Fibroblast of lung (primary cell): Measurements from ENCODE around the gene XKR7. TPM values are rescaled to one million over a fixed set of nuclear protein-coding genes. Genes with fewer than 3 reads are reported as not detected.

Experiments
- DNase-seq, 2 donors: peaks; one replicate each; pipeline versions ENCODE4 v3.0.0 to v3.0.0-alpha.2; 2010; ENCODE audit warnings: low read depth in 2 of 2
- H2AFZ ChIP-seq: 2 replicates; pipeline ENCODE4 v1.5.1; 2012; ENCODE audit warnings: low read length, control low read depth, inconsistent platforms
- H3K27ac ChIP-seq: 2 replicates; pipeline ENCODE4 v1.5.1; 2011; ENCODE audit warnings: low read length, control low read depth; ENCODE audit not compliant: insufficient read depth
- H3K27me3 ChIP-seq: 2 replicates; pipeline ENCODE4 v1.5.1; 2011; ENCODE audit warnings: mild to moderate bottlenecking, low read length; ENCODE audit not compliant: control insufficient read depth, insufficient read depth
- H3K36me3 ChIP-seq: 2 replicates; pipeline ENCODE4 v1.5.1; 2011; ENCODE audit warnings: low read length; ENCODE audit not compliant: control insufficient read depth, insufficient read depth
- H3K4me1 ChIP-seq: 2 replicates; pipeline ENCODE4 v1.5.1; 2011; ENCODE audit warnings: low read length; ENCODE audit not compliant: control insufficient read depth, insufficient read depth; ENCODE audit errors: extremely low read depth
- H3K4me2 ChIP-seq: 2 replicates; pipeline ENCODE4 v1.5.1; 2011; ENCODE audit warnings: low read length, control low read depth; ENCODE audit not compliant: insufficient read depth; ENCODE audit errors: extremely low read depth
- H3K4me3 ChIP-seq, 4 experiments: fragments of 200-600 bp in 1 of 4; sonication (generic) in 1 of 4; replicated peaks in 1 of 4; 2 replicates each; pipeline ENCODE4 v1.5.1; 2011 to 2016; ENCODE audit warnings: low read length in 4 of 4, low read depth in 3 of 4, mild to moderate bottlenecking in 3 of 4, control low read depth in 2 of 4, inconsistent platforms in 1 of 4, mixed read lengths in 1 of 4; ENCODE audit not compliant: insufficient read depth in 1 of 4; ENCODE audit errors: control extremely low read depth in 1 of 4
- H3K79me2 ChIP-seq: 2 replicates; pipeline ENCODE4 v1.5.1; 2012; ENCODE audit warnings: mild to moderate bottlenecking, low read length, inconsistent platforms; ENCODE audit not compliant: control insufficient read depth, insufficient read depth
- H3K9ac ChIP-seq: 2 replicates; pipeline ENCODE4 v1.5.1; 2011; ENCODE audit warnings: mild to moderate bottlenecking, low read length, control low read depth; ENCODE audit not compliant: insufficient read depth
- H3K9me3 ChIP-seq: 2 replicates; pipeline ENCODE4 v1.5.1; 2012; ENCODE audit warnings: low read depth, low read length; ENCODE audit not compliant: control insufficient read depth, insufficient read depth
- H4K20me1 ChIP-seq: 2 replicates; pipeline ENCODE4 v1.5.1; 2011; ENCODE audit warnings: low read length; ENCODE audit not compliant: control insufficient read depth, insufficient read depth; ENCODE audit errors: extremely low read depth
- CTCF ChIP-seq, 2 donors: IDR thresholded peaks in 1 of 2; conservative IDR thresholded peaks in 1 of 2; 1 replicate in 1 of 2; 2 replicates in 1 of 2; pipeline ENCODE4 v1.5.1; 2011 to 2012; ENCODE audit warnings: low read length in 2 of 2, control low read depth in 1 of 2, inconsistent platforms in 1 of 2, low read depth in 1 of 2, mild to moderate bottlenecking in 1 of 2
- EZH2 ChIP-seq: IDR thresholded peaks from 2 replicates; pipeline ENCODE4 v1.5.1; 2012; ENCODE audit warnings: low read length, control low read depth, mild to moderate bottlenecking; ENCODE audit errors: missing control alignments
- polyA plus RNA-seq, 2 donors: library from polyadenylated mRNA; depleted of rRNA in 1 of 2; stranded (reverse) in 1 of 2; unstranded in 1 of 2; fragments of >200 nt; gene quantifications; 2 replicates each; pipeline ENCODE4 v1.2.1, GENCODE V29; 2011 to 2012; ENCODE audit warnings: missing spikeins in 1 of 2
- total RNA-seq: library from RNA; depleted of rRNA; stranded (reverse); fragments of >200 nt; gene quantifications from 2 replicates; pipeline ENCODE4 v1.2.1, GENCODE V29; 2014

The XKR7 gene
- total and polyA plus RNA-seq, 2 donors (not counting 1 experiment from before 2014, with no cell fraction given) = not detected

DNA sequence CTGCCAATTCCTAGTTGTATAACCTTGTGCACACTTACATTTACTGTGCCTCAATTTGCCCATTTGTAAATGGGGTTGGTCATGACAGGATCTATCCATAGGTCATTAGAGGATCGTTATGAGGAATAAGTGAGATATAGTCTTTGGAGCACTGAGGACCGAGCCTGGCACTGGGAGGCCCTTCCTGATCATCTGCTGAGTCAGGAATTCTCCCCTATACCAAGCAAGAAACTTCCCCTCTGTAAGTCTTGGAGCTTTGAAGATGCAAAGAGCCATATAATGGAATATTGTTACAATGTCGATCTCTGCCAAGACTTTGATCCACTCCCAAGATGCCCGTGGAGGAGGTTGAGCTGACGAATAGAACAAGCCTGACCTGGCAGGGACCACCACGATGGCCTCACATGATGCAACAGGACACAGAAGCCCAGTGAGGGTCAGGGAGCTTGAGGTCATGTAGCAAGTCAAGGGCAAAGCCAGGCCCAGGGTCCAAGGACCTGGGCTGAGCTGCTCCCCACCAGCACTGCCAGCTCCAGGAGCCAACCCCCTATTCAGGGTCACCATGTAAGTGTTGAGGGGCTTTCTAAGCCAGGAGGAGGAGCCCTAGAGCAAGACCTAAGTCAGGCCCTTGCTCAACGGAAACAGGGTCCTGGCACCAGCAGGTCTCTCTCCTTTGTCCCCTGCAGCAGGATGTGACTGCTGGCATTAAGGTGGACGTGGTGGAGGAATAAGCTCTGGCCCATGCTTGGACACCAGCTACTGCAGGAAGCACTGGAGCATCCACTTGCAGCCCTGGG, 32.8 kb upstream of the XKR7 start:
- Histone ChIP-seq H3K4me1 (no peaks in the 10 kb centered on the region), H3K4me2 (no peak overlapping the region), H4K20me1 (no peaks in the 10 kb centered on the region), H2AFZ (no peak overlapping the region), H3K27ac (no peak overlapping the region), H3K36me3 (no peaks in the 10 kb centered on the region), H3K79me2 (no peaks in the 10 kb centered on the region), H3K4me3 (no peak overlapping the region), H3K9ac (no peak overlapping the region), H3K27me3 (peaks cover 2% of the 10 kb centered on the region), H3K9me3 (no peaks in the 10 kb centered on the region)
- no peak for DNase-seq
- TF ChIP-seq EZH2 (no peak), CTCF (conservative IDR thresholded peaks at IDR 0.05 in 1 of 2, IDR thresholded peaks at IDR 0.05 in 1 of 2; ENCODE audit: low read depth in 1 of 2, low read length in 2 of 2) (no peak)

DNA sequence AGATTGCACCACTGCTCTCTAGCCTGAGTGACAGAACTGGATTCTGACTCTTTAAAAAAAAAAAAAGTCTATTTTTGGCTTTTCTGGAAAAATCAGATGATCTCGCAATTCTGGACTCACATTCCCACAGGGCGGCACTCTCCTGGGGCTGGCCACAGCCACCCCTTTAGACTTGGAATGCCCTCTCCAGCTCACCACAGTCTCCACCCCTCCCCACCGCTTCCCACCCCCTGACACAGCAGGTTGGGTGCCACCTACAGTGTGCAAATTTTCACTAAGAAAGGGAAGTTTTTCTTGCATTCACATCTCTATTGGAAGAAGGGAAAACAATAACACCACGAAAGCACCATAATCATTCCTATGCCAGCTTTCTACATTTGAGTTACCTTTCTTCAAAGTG, 31.5 kb upstream of the XKR7 start:
- H3K4me1 ChIP-seq = no peaks in the 10 kb centered on the region
- TF ChIP-seq CTCF (conservative IDR thresholded peaks at IDR 0.05 in 1 of 2, IDR thresholded peaks at IDR 0.05 in 1 of 2; ENCODE audit: low read depth in 1 of 2, low read length in 2 of 2) = no peak
- no peak for TF ChIP-seq EZH2

GRCh38 chr20:31937820-31938219, 30.1 kb upstream of the XKR7 start:
- Histone ChIP-seq H3K4me1 (no peaks in the 10 kb centered on the region), H3K4me3 (no peak overlapping the region), H2AFZ (no peak overlapping the region), H3K9me3 (no peaks in the 10 kb centered on the region), H3K27ac (no peak overlapping the region), H3K36me3 (no peaks in the 10 kb centered on the region), H3K27me3 (no peaks in the 10 kb centered on the region), H3K9ac (no peak overlapping the region), H3K79me2 (no peaks in the 10 kb centered on the region), H3K4me2 (no peak overlapping the region), H4K20me1 (no peaks in the 10 kb centered on the region)
- DNase-seq = no peak
- no peak for TF ChIP-seq CTCF (conservative IDR thresholded peaks at IDR 0.05 in 1 of 2, IDR thresholded peaks at IDR 0.05 in 1 of 2; ENCODE audit: low read depth in 1 of 2, low read length in 2 of 2)
- TF ChIP-seq EZH2 = no peak

More for the DNA sequence above, 31.5 kb upstream of the XKR7 start:
- no peaks in the 10 kb centered on the region for H3K36me3 ChIP-seq
- no peaks in the 10 kb centered on the region for H3K9me3 ChIP-seq
- H3K4me3 ChIP-seq = no peak overlapping the region
- H3K27me3 ChIP-seq = no peaks in the 10 kb centered on the region
- H2AFZ ChIP-seq = no peak overlapping the region
- no peak overlapping the region for H3K27ac ChIP-seq
- no peaks in the 10 kb centered on the region for H4K20me1 ChIP-seq
- no peak overlapping the region for H3K4me2 ChIP-seq
- H3K9ac ChIP-seq = no peak overlapping the region
- no peak for DNase-seq
- H3K79me2 ChIP-seq = no peaks in the 10 kb centered on the region
